IMR-90 (cell line): ENCODE results near the gene SEC22B. TPM values are rescaled to one million over a fixed set of nuclear protein-coding genes. Genes with fewer than 3 reads are reported as not detected.
A peak's percentile ranks its signal among the peaks of the same experiment; 100 is the strongest.

Experiments used
- ATAC-seq: fragments of 200-7000 bp; cut with Tn5 transposase; 2 replicates; pipeline ENCODE4 v1.9.1; 2020; ENCODE audit warnings: low read depth, mild to moderate bottlenecking, moderate library complexity
- BruUV-seq: library from RNA; stranded (reverse); fragments of 400-500 nt; replicated peaks from 2 replicates; lab custom pipeline; 2021; lab: Mats Ljungman, UMichigan
- CTCF ChIA-PET: fragments of 300-600 bp; formaldehyde crosslinking; extraction: SDS; loops from one replicate; lab custom pipeline; 2021; ENCODE audit warnings: antibody characterized with exemption; lab: Yijun Ruan, JAX
- POLR2A ChIA-PET: fragments of 300-600 bp; sonication (Branson Sonifier 250); formaldehyde crosslinking; loops from one replicate; lab custom pipeline; 2022; ENCODE audit warnings: antibody characterized with exemption; ENCODE audit not compliant: unreplicated experiment; lab: Charles Lee
- DNase-seq: peaks from one replicate; pipeline ENCODE4 v3.0.0; 2013
- H2AFZ ChIP-seq: replicated peaks from 2 replicates; pipeline ENCODE3; 2013; ENCODE audit warnings: low read length, mild to moderate bottlenecking; ENCODE audit not compliant: poor library complexity
- H2AK5ac ChIP-seq: 2 replicates; pipeline ENCODE4 v1.6.1; 2013; ENCODE audit warnings: low read depth, low read length, inconsistent platforms
- H2AK9ac ChIP-seq: replicated peaks from 2 replicates; pipeline ENCODE3; 2013; ENCODE audit warnings: mild to moderate bottlenecking, low read depth, low read length, moderate library complexity; ENCODE audit not compliant: poor library complexity
- H2BK120ac ChIP-seq: 2 replicates; pipeline ENCODE4 v1.6.1; 2013; ENCODE audit warnings: low read depth, low read length, inconsistent platforms
- H2BK15ac ChIP-seq: 3 replicates; pipeline ENCODE4 v1.6.1; 2013; ENCODE audit warnings: low read depth, low read length, inconsistent platforms
- H2BK20ac ChIP-seq: 2 replicates; pipeline ENCODE4 v1.6.1; 2013; ENCODE audit warnings: low read depth, mild to moderate bottlenecking, inconsistent platforms, low read length, moderate library complexity
- H2BK5ac ChIP-seq: 2 replicates; pipeline ENCODE4 v1.6.1; 2013; ENCODE audit warnings: mild to moderate bottlenecking, low read depth, low read length, inconsistent platforms; ENCODE audit not compliant: poor library complexity, severe bottlenecking
- H3K14ac ChIP-seq: replicated peaks from 2 replicates; pipeline ENCODE4 v1.6.1; 2013; ENCODE audit warnings: low read depth, low read length, inconsistent platforms
- H3K18ac ChIP-seq: 2 replicates; pipeline ENCODE4 v1.6.1; 2013; ENCODE audit warnings: low read depth, low read length, control low read depth
- H3K23ac ChIP-seq: 2 replicates; pipeline ENCODE4 v1.6.1; 2013; ENCODE audit warnings: low read depth, low read length, inconsistent platforms
- H3K27ac ChIP-seq: 2 replicates; pipeline ENCODE4 v1.5.1; 2013; ENCODE audit warnings: mild to moderate bottlenecking, control low read depth, low read length; ENCODE audit not compliant: insufficient read depth
- H3K27me3 ChIP-seq: 2 replicates; pipeline ENCODE4 v1.6.1; 2013; ENCODE audit warnings: low read length; ENCODE audit not compliant: control insufficient read depth, insufficient read depth
- H3K36me3 ChIP-seq: 2 replicates; pipeline ENCODE4 v1.6.1; 2013; ENCODE audit warnings: low read length, mixed read lengths; ENCODE audit not compliant: control insufficient read depth, insufficient read depth
- H3K4ac ChIP-seq: 2 replicates; pipeline ENCODE4 v1.6.1; 2013; ENCODE audit warnings: low read depth, low read length, inconsistent platforms
- H3K4me1 ChIP-seq: 2 replicates; pipeline ENCODE4 v1.6.1; 2013; ENCODE audit warnings: low read length, mixed read lengths; ENCODE audit not compliant: control insufficient read depth, insufficient read depth
- H3K4me2 ChIP-seq: 2 replicates; pipeline ENCODE4 v1.6.1; 2013; ENCODE audit warnings: low read depth, mild to moderate bottlenecking, control low read depth, low read length, moderate library complexity
- H3K4me3 ChIP-seq: 2 replicates; pipeline ENCODE4 v1.5.1; 2013; ENCODE audit warnings: low read depth, mild to moderate bottlenecking, control low read depth, low read length, moderate library complexity; ENCODE audit not compliant: insufficient read depth
- H3K56ac ChIP-seq: 2 replicates; pipeline ENCODE4 v1.6.1; 2013; ENCODE audit warnings: low read length, inconsistent platforms; ENCODE audit not compliant: insufficient read depth; ENCODE audit errors: extremely low read depth
- H3K79me1 ChIP-seq, 2 experiments: 2 replicates each; pipeline ENCODE4 v1.6.1; 2013; ENCODE audit warnings: low read length in 2 of 2, inconsistent platforms in 1 of 2, low read depth in 1 of 2
- H3K9ac ChIP-seq: 2 replicates; pipeline ENCODE4 v1.6.1; 2013; ENCODE audit warnings: low read depth, low read length, control low read depth
- H3K9me1 ChIP-seq: 2 replicates; pipeline ENCODE4 v1.6.1; 2013; ENCODE audit warnings: low read length, inconsistent platforms; ENCODE audit not compliant: insufficient read depth
- H3K9me3 ChIP-seq: 2 replicates; pipeline ENCODE4 v1.6.1; 2013; ENCODE audit warnings: low read length; ENCODE audit not compliant: control insufficient read depth, insufficient read depth
- H4K20me1 ChIP-seq: 2 replicates; pipeline ENCODE4 v1.6.1; 2013; ENCODE audit warnings: low read length, inconsistent platforms; ENCODE audit not compliant: insufficient read depth
- H4K5ac ChIP-seq: 2 replicates; pipeline ENCODE4 v1.6.1; 2013; ENCODE audit warnings: mild to moderate bottlenecking, low read depth, low read length, control low read depth
- H4K8ac ChIP-seq, 2 experiments: 2 replicates each; pipeline ENCODE4 v1.6.1; 2013; ENCODE audit warnings: low read depth in 2 of 2, low read length in 2 of 2, control low read depth in 1 of 2, inconsistent platforms in 1 of 2
- H4K91ac ChIP-seq: 2 replicates; pipeline ENCODE4 v1.6.1; 2013; ENCODE audit warnings: low read depth, low read length, inconsistent platforms; ENCODE audit not compliant: insufficient read depth
- BHLHE40 ChIP-seq: fragments of 150-350 bp; IDR thresholded peaks from 2 replicates; pipeline ENCODE4 v1.6.1; 2016; ENCODE audit warnings: mild to moderate bottlenecking, low read depth, low read length
- MAFK ChIP-seq: IDR thresholded peaks from 2 replicates; pipeline ENCODE4 v1.6.1; 2012; ENCODE audit warnings: low read depth, low read length, improper control_type of control experiment
- MXI1 ChIP-seq: IDR thresholded peaks from 2 replicates; pipeline ENCODE4 v1.6.1; 2012; ENCODE audit warnings: low read depth, mild to moderate bottlenecking, low read length, moderate library complexity, borderline replicate concordance
- POLR2A ChIP-seq: IDR thresholded peaks from 2 replicates; pipeline ENCODE4 v1.6.1; 2012; ENCODE audit warnings: mild to moderate bottlenecking, low read depth, low read length
- RAD21 ChIP-seq: IDR thresholded peaks from 2 replicates; pipeline ENCODE4 v1.6.1; 2012; ENCODE audit warnings: low read length, improper control_type of control experiment
- RCOR1 ChIP-seq: IDR thresholded peaks from 2 replicates; pipeline ENCODE4 v1.6.1; 2012; ENCODE audit warnings: mild to moderate bottlenecking, low read length, improper control_type of control experiment; ENCODE audit not compliant: insufficient replicate concordance
- SMC3 ChIP-seq: fragments of 150-350 bp; IDR thresholded peaks from 2 replicates; pipeline ENCODE4 v1.6.1; 2016; ENCODE audit warnings: low read depth, mild to moderate bottlenecking, antibody characterized with exemption, low read length, moderate library complexity
- WGBS, 2 experiments: methylation state at CpG; one replicate each; pipeline versions ENCODE4 v1.1.5 to v1.1.7; 2013; ENCODE audit warnings: missing lambda C conversion rate in 2 of 2; ENCODE audit not compliant: insufficient read length in 1 of 2; ENCODE audit errors: extremely low coverage in 2 of 2; 5-methylcytosine and 5-hydroxymethylcytosine counted together
- dilution Hi-C: fragments of 300-500 bp; cut with HindIII; formaldehyde crosslinking; loops from one replicate; pipeline ENCODE4 v1.14.3; 2018; ENCODE audit warnings: low sequenced_read_pairs; ENCODE audit not compliant: unreplicated experiment
- in situ Hi-C: fragments of 300-500 bp; cut with MboI; formaldehyde crosslinking; loops from 3 replicates; pipeline ENCODE4 v1.14.3; 2019; ENCODE audit warnings: low sequenced_read_pairs, inconsistent platforms, mixed read lengths
- intact Hi-C: fragments of 100-400 bp; cut with micrococcal nuclease; formaldehyde crosslinking; loops from 2 replicates; pipeline ENCODE4 v1.10.0; 2022
- polyA plus RNA-seq, 3 experiments: library from polyadenylated mRNA; depleted of rRNA; stranded (reverse); fragments of >200 nt; gene quantifications; 2 replicates each; pipeline ENCODE4 v1.2.3, GENCODE V29; 2012; ENCODE audit warnings: low replicate concordance in 1 of 3
- total RNA-seq: library from RNA; depleted of rRNA; stranded (reverse); fragments of >200 nt; gene quantifications from 2 replicates; pipeline ENCODE4 v1.2.3, GENCODE V29; 2012
- TF ChIP-seq, protein P1 (sequence below): conservative IDR thresholded peaks from 2 replicates; pipeline ENCODE4 v1.5.1; 2012; ENCODE audit warnings: mild to moderate bottlenecking, low read depth, low read length, improper control_type of control experiment

Gene SEC22B
- total and polyA plus RNA-seq, 2 of the 4 experiments (the other 2 are of a cell fraction): 35.9 to 57.4 TPM

DNA sequence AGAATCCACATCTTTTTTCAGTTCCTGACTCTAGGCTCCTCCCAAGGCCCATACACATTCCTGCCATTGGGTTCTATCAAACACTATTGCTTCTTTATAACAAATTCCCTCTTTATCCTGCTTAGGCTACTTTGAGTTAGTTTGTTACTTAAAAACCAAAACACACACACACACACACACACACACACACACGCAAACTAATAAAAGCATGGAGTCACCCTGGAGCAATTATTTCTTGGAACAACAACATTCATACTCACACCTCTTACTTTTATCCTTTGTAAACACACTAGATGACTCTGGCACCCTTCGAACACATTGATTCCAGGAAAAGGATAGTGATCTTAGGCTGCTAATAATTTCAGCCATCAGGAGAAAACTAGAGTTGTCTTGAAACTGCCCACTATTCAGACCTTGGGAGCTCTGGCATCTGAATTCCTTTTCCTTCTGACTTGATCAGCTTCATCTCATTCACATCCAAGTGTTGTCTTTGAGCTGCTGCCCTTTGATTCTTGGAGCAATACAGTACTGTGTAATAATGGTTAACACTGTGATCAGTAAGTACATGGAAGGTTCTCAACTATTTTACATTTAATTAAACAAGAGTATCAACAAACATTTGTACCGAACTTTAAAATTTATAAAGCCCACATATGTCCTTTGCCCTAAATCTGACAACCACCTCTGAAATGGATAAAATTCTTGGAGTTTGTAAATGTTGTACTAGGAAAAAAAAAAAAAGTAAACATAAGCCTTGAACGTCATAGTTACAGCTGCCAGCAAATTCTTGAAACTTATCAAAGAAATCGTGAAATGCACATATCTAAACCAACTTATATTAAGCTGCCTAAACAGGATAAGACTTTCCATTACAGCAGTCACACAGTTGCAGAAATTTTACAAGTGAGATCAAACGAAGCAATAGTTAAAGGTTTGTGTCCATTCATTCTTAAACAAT lies 2.8 kb upstream of the SEC22B start:
- Histone ChIP-seq H3K27me3 (no peaks in the 10 kb centered on the region), H3K9me1 (peaks cover 3% of the 10 kb centered on the region; the same call in 1 of the 2 replicates), H3K27ac (peak overlapping the region; percentile 92), H4K91ac (peak overlapping the region; percentile 92), H2BK5ac (peak overlapping the region; percentile 100), H2AK5ac (peak overlapping the region; percentile 48), H3K79me1 (peaks cover 0 to 12% of the 10 kb centered on the region in 2 experiments; a peak in 1 of 4 replicates), H2BK20ac (peak overlapping the region; percentile 85), H3K4me2 (peak overlapping the region; percentile 99), H2BK15ac (peak overlapping the region; percentile 97), H4K8ac (peak overlapping the region; percentile 63 to 92), H2AFZ (peak overlapping the region; percentile 38), H3K9me3 (no peaks in the 10 kb centered on the region), H2AK9ac (peak overlapping the region; percentile 22), H4K5ac (peak overlapping the region; percentile 96), H3K14ac (peak overlapping the region; percentile 76), H4K20me1 (no peaks in the 10 kb centered on the region), H3K18ac (peak overlapping the region; percentile 99), H3K4me1 (peaks cover 12% of the 10 kb centered on the region), H3K23ac (peak overlapping the region; percentile 82), H3K9ac (peak overlapping the region; percentile 73), H2BK120ac (peak overlapping the region; percentile 95), H3K56ac (peak overlapping the region; percentile 93), H3K4ac (peak overlapping the region; percentile 85), H3K36me3 (no peaks in the 10 kb centered on the region), H3K4me3 (peak overlapping the region; percentile 32; the same call in 1 of the 2 replicates)
- in situ Hi-C loops (no loop called here), dilution Hi-C loops (no loop called here), intact Hi-C loops (no loop called here)
- no CpG with 5 or more reads among the region's 6 CpGs for WGBS, 2 experiments
- TF ChIP-seq MAFK: no peak
- no peak for TF ChIP-seq RCOR1
- TF ChIP-seq MXI1: no peak
- TF ChIP-seq, protein P1, sequence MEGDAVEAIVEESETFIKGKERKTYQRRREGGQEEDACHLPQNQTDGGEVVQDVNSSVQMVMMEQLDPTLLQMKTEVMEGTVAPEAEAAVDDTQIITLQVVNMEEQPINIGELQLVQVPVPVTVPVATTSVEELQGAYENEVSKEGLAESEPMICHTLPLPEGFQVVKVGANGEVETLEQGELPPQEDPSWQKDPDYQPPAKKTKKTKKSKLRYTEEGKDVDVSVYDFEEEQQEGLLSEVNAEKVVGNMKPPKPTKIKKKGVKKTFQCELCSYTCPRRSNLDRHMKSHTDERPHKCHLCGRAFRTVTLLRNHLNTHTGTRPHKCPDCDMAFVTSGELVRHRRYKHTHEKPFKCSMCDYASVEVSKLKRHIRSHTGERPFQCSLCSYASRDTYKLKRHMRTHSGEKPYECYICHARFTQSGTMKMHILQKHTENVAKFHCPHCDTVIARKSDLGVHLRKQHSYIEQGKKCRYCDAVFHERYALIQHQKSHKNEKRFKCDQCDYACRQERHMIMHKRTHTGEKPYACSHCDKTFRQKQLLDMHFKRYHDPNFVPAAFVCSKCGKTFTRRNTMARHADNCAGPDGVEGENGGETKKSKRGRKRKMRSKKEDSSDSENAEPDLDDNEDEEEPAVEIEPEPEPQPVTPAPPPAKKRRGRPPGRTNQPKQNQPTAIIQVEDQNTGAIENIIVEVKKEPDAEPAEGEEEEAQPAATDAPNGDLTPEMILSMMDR: no peak
- no peak for TF ChIP-seq BHLHE40
- no peak for TF ChIP-seq RAD21
- TF ChIP-seq POLR2A: no peak
- no peak for TF ChIP-seq SMC3
- no TSS peak for BruUV-seq
- peak; percentile 20 for ATAC-seq
- DNase-seq: peak; percentile 90
- CTCF ChIA-PET: no interaction called here
- POLR2A ChIA-PET: no interaction called here
